ENCODE results near the gene ALDH3A1. TPM values are rescaled to one million over a fixed set of nuclear protein-coding genes. Genes with fewer than 3 reads are reported as not detected.

The ALDH3A1 gene
- polyA plus RNA-seq, 1 donor from 2014 or later: 0.10 TPM

GRCh38 chr17:19741832-19742457, 6.2 kb downstream of the ALDH3A1 start:
- H2AFZ ChIP-seq (ENCODE audit: low read depth, low read length): no peak overlapping the region

GRCh38 chr17:19740933-19741332, 7.2 kb downstream of the ALDH3A1 start:
- Histone ChIP-seq H2AFZ (ENCODE audit: low read depth, low read length) (no peak overlapping the region), H3K4me2 (ENCODE audit: low read length) (no peak overlapping the region), H3K9me3 (ENCODE audit: low read length) (no peaks in the 10 kb centered on the region), H3K27ac (ENCODE audit: low read length) (no peak overlapping the region), H4K20me1 (ENCODE audit: insufficient read depth) (no peaks in the 10 kb centered on the region), H3K27me3 (ENCODE audit: insufficient read depth, low read depth, low read length) (no peaks in the 10 kb centered on the region), H3K36me3 (ENCODE audit: insufficient read depth, low read length) (no peaks in the 10 kb centered on the region), H3K4me3 (ENCODE audit: low read length) (no peak overlapping the region), H3K79me2 (replicated peaks; ENCODE audit: insufficient read depth, low read length) (no peaks in the 10 kb centered on the region), H3K9me2 (ENCODE audit: insufficient read depth, low read length) (no peaks in the 10 kb centered on the region), H3F3A (ENCODE audit: insufficient read depth, low read length, poor library complexity, severe bottlenecking) (no peaks in the 10 kb centered on the region), H3K9ac (ENCODE audit: low read length) (no peak overlapping the region)
- no peak for TF ChIP-seq EZH2 (IDR thresholded peaks at IDR 0.05; ENCODE audit: borderline replicate concordance, insufficient read depth, low read length, poor library complexity, severe bottlenecking)
- TF ChIP-seq REST (IDR thresholded peaks at IDR 0.05; ENCODE audit: borderline replicate concordance): no peak
- no peak for TF ChIP-seq SMC3 (conservative IDR thresholded peaks at IDR 0.05; ENCODE audit: poor library complexity)
- TF ChIP-seq TAF1 (IDR thresholded peaks at IDR 0.05; ENCODE audit: low read depth): no peak
- TF ChIP-seq EP300 (conservative IDR thresholded peaks at IDR 0.05; ENCODE audit: poor library complexity, severe bottlenecking): no peak
- no peak for TF ChIP-seq RAD21 (conservative IDR thresholded peaks at IDR 0.05)
- TF ChIP-seq MXI1 (conservative IDR thresholded peaks at IDR 0.05; ENCODE audit: poor library complexity, severe bottlenecking): no peak

More at GRCh38 chr17:19741832-19742457, 6.2 kb downstream of the ALDH3A1 start:
- no peaks in the 10 kb centered on the region for H3K79me2 ChIP-seq (replicated peaks; ENCODE audit: insufficient read depth, low read length)
- no peaks in the 10 kb centered on the region for H4K20me1 ChIP-seq (ENCODE audit: insufficient read depth)
- no peaks in the 10 kb centered on the region for H3K27me3 ChIP-seq (ENCODE audit: insufficient read depth, low read depth, low read length)
- H3K36me3 ChIP-seq (ENCODE audit: insufficient read depth, low read length): no peaks in the 10 kb centered on the region
- H3K27ac ChIP-seq (ENCODE audit: low read length): no peak overlapping the region
- TF ChIP-seq TAF1 (IDR thresholded peaks at IDR 0.05; ENCODE audit: low read depth): no peak
- TF ChIP-seq EZH2 (IDR thresholded peaks at IDR 0.05; ENCODE audit: borderline replicate concordance, insufficient read depth, low read length, poor library complexity, severe bottlenecking): no peak
- TF ChIP-seq CTCF (IDR thresholded peaks at IDR 0.05; ENCODE audit: poor library complexity, severe bottlenecking): no peak
- TF ChIP-seq RAD21 (conservative IDR thresholded peaks at IDR 0.05): no peak
- no peak for TF ChIP-seq EP300 (conservative IDR thresholded peaks at IDR 0.05; ENCODE audit: poor library complexity, severe bottlenecking)
- no peak for TF ChIP-seq MXI1 (conservative IDR thresholded peaks at IDR 0.05; ENCODE audit: poor library complexity, severe bottlenecking)
- no peak for TF ChIP-seq REST (IDR thresholded peaks at IDR 0.05; ENCODE audit: borderline replicate concordance)
- no peak for TF ChIP-seq POLR2AphosphoS5 (IDR thresholded peaks at IDR 0.05)
- TF ChIP-seq SMC3 (conservative IDR thresholded peaks at IDR 0.05; ENCODE audit: poor library complexity): no peak
- H3F3A ChIP-seq (ENCODE audit: insufficient read depth, low read length, poor library complexity, severe bottlenecking): no peaks in the 10 kb centered on the region
- no peaks in the 10 kb centered on the region for H3K9me3 ChIP-seq (ENCODE audit: low read length)
- H3K4me2 ChIP-seq (ENCODE audit: low read length): no peak overlapping the region
- H3K4me3 ChIP-seq (ENCODE audit: low read length): no peak overlapping the region
- H3K9me2 ChIP-seq (ENCODE audit: insufficient read depth, low read length): no peaks in the 10 kb centered on the region
- no peak overlapping the region for H3K9ac ChIP-seq (ENCODE audit: low read length)
